ENCODE data around the gene FBXL5.

DNA sequence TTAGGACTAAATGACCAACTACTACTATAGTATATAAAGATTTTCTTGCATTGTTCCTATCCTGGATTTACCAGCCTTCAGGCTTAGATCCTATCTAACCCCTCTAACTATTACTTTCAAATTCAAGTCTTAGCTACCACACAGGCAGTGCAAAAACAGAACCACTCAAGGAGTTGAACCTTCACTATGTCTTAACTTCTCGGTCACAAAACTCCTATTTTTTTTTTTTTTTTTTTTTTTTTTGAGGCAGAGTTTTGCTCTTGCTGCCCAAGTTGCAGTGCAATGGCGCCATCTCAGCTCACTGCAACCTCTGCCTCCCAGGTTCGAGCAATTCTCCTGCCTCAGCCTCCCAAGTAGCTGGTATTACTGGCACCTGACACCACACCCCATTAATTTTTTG lies 20.2 kb upstream of the FBXL5 start:
- TF ChIP-seq POLR2A (IDR thresholded peaks at IDR 0.05; ENCODE audit: insufficient read depth in 1 of 2, low read depth in 2 of 2, low read length in 2 of 2) (no peak), PBX3 (CRISPR knock-in tag; IDR thresholded peaks at IDR 0.05; ENCODE audit: borderline replicate concordance) (no peak), ZNF563 (CRISPR knock-in tag; IDR thresholded peaks at IDR 0.05) (no peak)
- TF ChIP-seq, protein P1, sequence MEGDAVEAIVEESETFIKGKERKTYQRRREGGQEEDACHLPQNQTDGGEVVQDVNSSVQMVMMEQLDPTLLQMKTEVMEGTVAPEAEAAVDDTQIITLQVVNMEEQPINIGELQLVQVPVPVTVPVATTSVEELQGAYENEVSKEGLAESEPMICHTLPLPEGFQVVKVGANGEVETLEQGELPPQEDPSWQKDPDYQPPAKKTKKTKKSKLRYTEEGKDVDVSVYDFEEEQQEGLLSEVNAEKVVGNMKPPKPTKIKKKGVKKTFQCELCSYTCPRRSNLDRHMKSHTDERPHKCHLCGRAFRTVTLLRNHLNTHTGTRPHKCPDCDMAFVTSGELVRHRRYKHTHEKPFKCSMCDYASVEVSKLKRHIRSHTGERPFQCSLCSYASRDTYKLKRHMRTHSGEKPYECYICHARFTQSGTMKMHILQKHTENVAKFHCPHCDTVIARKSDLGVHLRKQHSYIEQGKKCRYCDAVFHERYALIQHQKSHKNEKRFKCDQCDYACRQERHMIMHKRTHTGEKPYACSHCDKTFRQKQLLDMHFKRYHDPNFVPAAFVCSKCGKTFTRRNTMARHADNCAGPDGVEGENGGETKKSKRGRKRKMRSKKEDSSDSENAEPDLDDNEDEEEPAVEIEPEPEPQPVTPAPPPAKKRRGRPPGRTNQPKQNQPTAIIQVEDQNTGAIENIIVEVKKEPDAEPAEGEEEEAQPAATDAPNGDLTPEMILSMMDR (CRISPR knock-in tag; IDR thresholded peaks at IDR 0.05): no peak
